A673 (cell line): ENCODE data around the gene DHRS3.

Experiments used
- EZH2 ChIP-seq: fragments of 200-600 bp; sonication (generic); IDR thresholded peaks from 2 replicates; pipeline ENCODE4 v1.6.1; 2017; ENCODE audit warnings: borderline replicate concordance, low read depth, mild to moderate bottlenecking, mixed read lengths, antibody characterized with exemption, low read length; ENCODE audit not compliant: poor library complexity, severe bottlenecking
- TF ChIP-seq, protein P1 (sequence below): fragments of 300-800, 200-600 bp; sonication (generic); conservative IDR thresholded peaks from 2 replicates; pipeline ENCODE4 v1.5.1; 2017; ENCODE audit warnings: low read depth, mild to moderate bottlenecking, antibody characterized with exemption, low read length, moderate library complexity, mixed read lengths

DNA sequence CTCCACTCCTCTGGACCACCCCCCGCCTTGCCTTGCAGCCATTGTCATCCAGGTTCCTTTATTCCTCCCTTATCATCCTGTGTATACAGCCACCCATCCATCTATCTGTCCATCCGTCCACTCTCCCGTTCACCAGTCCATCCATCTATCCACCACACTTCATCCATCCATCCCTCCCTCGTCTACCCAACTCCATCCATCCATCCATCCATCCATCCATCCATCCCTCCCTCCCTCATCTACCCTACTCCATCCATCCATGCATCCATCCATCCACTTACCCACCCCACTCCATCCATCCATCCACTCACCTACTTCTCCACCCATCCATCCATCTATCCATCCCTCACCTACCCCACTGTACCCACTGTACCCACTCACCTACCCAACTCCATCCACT, 35.4 kb downstream of the DHRS3 start:
- TF ChIP-seq, protein P1, sequence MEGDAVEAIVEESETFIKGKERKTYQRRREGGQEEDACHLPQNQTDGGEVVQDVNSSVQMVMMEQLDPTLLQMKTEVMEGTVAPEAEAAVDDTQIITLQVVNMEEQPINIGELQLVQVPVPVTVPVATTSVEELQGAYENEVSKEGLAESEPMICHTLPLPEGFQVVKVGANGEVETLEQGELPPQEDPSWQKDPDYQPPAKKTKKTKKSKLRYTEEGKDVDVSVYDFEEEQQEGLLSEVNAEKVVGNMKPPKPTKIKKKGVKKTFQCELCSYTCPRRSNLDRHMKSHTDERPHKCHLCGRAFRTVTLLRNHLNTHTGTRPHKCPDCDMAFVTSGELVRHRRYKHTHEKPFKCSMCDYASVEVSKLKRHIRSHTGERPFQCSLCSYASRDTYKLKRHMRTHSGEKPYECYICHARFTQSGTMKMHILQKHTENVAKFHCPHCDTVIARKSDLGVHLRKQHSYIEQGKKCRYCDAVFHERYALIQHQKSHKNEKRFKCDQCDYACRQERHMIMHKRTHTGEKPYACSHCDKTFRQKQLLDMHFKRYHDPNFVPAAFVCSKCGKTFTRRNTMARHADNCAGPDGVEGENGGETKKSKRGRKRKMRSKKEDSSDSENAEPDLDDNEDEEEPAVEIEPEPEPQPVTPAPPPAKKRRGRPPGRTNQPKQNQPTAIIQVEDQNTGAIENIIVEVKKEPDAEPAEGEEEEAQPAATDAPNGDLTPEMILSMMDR = no peak
- no peak for TF ChIP-seq EZH2
